Cardiac fibroblast (primary cell): ENCODE results near the gene AP3S1.
"Not testable (repeated sequence)": the region's sequence is repeated elsewhere in the genome, so short reads cannot be mapped to it uniquely, and the experiment has no call there.

Experiments used
- DNase-seq, 2 donors: peaks; one replicate each; pipeline versions ENCODE4 v3.0.0 to v3.0.0-alpha.2; 2010; ENCODE audit warnings: low read depth in 2 of 2
- H3K4me3 ChIP-seq, 2 donors: replicated peaks in 1 of 2; 1 replicate in 1 of 2; 2 replicates in 1 of 2; pipeline ENCODE4 v1.5.1; 2011; ENCODE audit warnings: low read depth in 2 of 2, low read length in 2 of 2, mild to moderate bottlenecking in 2 of 2, moderate library complexity in 1 of 2
- TF ChIP-seq, protein P1 (sequence below): IDR thresholded peaks from one replicate; pipeline ENCODE4 v1.5.1; 2011; ENCODE audit warnings: low read depth, mild to moderate bottlenecking, low read length, inconsistent platforms

The AP3S1 gene

DNA sequence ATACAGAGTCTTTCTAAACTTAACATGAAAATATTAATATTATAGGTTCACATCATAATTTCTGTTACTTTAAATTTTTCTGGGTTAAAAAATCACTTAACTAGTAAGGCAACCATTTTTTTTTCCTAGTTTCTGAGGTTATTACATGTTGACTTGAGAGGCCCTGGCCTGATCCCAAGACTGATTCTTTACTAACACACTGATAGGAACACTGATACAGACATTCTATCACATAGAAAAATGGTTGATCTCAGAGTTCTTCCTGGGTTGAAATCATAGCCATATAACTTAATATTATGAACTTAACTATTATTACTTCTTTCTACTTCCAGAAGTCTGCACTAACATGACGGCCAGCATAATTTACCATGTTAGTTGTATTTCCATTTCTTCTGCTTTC, 43.0 kb downstream of the AP3S1 start:
- DNase-seq, result peak in 1 of 2 donors; percentile 7
- TF ChIP-seq, protein P1, sequence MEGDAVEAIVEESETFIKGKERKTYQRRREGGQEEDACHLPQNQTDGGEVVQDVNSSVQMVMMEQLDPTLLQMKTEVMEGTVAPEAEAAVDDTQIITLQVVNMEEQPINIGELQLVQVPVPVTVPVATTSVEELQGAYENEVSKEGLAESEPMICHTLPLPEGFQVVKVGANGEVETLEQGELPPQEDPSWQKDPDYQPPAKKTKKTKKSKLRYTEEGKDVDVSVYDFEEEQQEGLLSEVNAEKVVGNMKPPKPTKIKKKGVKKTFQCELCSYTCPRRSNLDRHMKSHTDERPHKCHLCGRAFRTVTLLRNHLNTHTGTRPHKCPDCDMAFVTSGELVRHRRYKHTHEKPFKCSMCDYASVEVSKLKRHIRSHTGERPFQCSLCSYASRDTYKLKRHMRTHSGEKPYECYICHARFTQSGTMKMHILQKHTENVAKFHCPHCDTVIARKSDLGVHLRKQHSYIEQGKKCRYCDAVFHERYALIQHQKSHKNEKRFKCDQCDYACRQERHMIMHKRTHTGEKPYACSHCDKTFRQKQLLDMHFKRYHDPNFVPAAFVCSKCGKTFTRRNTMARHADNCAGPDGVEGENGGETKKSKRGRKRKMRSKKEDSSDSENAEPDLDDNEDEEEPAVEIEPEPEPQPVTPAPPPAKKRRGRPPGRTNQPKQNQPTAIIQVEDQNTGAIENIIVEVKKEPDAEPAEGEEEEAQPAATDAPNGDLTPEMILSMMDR, result no peak

DNA sequence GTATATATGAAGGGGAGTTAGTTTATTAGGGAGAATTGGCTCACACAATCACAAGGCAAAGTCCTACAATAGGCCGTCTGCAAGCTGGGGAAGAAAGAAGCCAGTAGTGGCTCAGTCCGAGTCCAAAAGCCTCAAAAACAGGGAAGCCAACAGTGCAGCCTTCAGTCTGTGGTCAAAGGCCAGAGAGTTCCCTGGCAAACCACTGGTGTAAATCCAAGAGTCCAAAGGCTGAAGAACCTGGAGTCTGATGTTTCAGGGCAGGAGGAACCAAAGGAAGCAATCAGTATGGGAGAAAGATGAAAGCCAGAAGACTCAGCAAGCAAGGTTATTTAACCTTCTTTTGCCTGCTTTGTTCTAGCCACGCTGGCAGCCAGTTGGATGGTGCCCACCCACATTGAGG, 43.5 kb downstream of the AP3S1 start:
- H3K4me3 ChIP-seq, DNase-seq: not testable (repeated sequence)

More for the DNA sequence above, 43.0 kb downstream of the AP3S1 start:
- no peak overlapping the region for H3K4me3 ChIP-seq

DNA sequence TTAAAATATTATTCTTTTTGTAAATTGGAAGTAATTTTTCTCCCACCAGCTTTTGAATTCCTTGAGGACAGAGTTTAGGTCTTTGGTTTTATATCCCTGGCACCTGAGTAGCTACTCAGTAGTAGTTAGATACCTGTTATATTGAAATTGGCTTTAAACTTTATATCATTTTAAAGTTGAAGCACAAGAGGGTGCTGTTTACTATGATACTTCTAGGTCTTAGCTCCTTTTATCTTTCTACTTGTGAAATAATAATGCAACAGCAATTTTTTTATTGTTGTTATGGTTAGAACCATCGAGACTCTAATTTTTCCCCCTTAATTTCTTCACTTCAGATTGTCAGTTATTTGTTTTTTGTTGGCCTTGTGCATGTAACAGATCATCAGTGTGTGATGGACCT, 46.3 kb downstream of the AP3S1 start:
- TF ChIP-seq, protein P1, result peak; percentile 11
- no peak overlapping the region for H3K4me3 ChIP-seq
- peak; percentile 59 to 70 for DNase-seq

DNA sequence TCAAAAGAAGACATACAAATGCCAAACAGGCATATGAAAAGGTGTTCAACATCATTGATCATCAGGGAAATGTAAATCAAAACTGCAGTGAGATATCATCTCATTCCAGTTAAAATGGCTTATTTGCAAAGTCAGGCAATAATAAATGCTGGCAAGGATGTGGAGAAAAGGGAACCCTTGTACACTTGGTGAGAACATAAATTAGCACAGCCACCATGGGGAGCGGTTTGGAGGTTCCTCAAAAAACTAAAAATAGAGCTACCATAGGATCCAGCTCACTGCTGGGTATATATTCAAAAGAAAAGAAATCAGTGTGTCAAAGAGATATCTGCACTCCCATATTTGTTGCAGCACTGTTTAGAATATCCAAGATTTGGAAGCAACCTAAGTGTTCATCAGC, 50.3 kb downstream of the AP3S1 start:
- no peak for DNase-seq
- no peak overlapping the region for H3K4me3 ChIP-seq

DNA sequence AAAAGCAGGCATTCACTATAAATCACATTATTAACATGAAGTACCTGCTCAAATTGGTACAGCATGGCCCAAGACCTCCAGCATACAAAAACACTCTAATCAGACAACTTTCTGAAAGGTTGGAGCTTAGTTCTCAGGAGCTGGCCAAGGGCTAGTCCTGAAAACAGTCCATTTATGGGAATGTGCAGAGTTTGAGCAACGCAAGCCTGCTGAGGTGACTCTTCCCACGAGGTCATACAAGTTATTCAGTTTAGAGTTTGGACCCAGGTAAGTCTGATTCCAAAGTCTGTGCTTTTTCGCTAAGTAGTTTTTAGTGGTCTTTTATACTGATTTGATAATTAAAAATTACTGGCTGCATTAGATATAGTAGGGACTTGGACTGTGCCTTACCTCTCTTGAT, 52.6 kb downstream of the AP3S1 start:
- H3K4me3 ChIP-seq, result no peak overlapping the region
- no peak for DNase-seq
- TF ChIP-seq, protein P1, result no peak

More for the DNA sequence above, 50.3 kb downstream of the AP3S1 start:
- TF ChIP-seq, protein P1, result no peak

DNA sequence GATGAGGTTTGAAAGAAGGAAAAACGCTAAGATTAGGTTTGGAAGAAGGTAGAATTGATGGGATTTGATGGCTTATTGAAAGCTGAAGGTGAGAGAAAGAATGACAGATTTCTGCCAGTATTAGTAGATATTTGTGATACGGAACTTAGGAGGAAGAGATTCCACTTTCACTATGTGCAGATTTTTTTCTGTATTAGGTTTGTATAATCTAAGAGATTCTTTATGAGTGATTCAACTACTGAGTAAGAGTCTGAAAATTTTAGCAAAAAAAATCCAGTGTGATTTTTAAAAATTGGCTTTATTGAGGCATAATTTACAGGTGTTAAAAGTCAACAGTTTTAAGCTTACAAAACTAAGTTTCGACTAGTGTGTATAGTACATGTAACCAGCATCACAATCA, 54.1 kb downstream of the AP3S1 start:
- DNase-seq, result peak in 1 of 2 donors; percentile 61
- TF ChIP-seq, protein P1, result no peak
- H3K4me3 ChIP-seq, result no peak overlapping the region

DNA sequence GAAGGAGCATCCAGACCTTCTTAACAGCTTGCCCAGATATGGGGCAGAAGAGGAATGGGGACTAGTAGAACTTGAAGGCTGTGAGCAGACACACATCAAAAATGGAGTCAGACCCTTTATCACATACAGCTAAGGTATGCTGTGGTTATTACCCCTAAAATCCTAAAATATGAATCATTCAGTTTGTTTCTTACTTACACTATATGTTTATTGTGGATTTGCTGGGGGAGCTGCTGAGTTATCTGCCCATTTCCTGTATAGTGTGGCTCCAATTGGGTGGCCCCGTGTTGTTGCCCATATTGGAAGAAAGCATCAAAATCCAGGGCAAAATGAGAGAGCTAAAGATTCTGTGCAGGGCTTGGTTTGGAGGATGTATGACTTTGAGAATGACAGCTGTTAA, 56.9 kb downstream of the AP3S1 start:
- H3K4me3 ChIP-seq, result no peak overlapping the region
- TF ChIP-seq, protein P1, result no peak
- peak in 1 of 2 donors; percentile 49 for DNase-seq
